Mesendoderm (in vitro differentiated cells): ENCODE data around the gene TPBG.

Experiments used
- DNase-seq: peaks from one replicate; pipeline ENCODE4 v3.0.0; 2013
- H2AK5ac ChIP-seq: 2 replicates; pipeline ENCODE4 v1.6.1; 2013; ENCODE audit warnings: low read length, inconsistent platforms
- H2BK120ac ChIP-seq: 2 replicates; pipeline ENCODE4 v1.6.1; 2013; ENCODE audit warnings: low read depth, mild to moderate bottlenecking, low read length, moderate library complexity, mixed read lengths
- H2BK15ac ChIP-seq: replicated peaks from 2 replicates; pipeline ENCODE4 v1.6.1; 2013; ENCODE audit warnings: low read depth, mild to moderate bottlenecking, moderate library complexity
- H2BK5ac ChIP-seq: 2 replicates; pipeline ENCODE4 v1.6.1; 2013; ENCODE audit warnings: low read length, inconsistent platforms
- H3K18ac ChIP-seq: 2 replicates; pipeline ENCODE4 v1.6.1; 2013; ENCODE audit warnings: mild to moderate bottlenecking, low read length, mixed read lengths
- H3K23ac ChIP-seq: one replicate; pipeline ENCODE4 v1.6.1; 2013; ENCODE audit warnings: low read length
- H3K27ac ChIP-seq: 2 replicates; pipeline ENCODE4 v1.5.1; 2013; ENCODE audit warnings: low read depth, mild to moderate bottlenecking, inconsistent platforms, low read length, moderate library complexity
- H3K27me3 ChIP-seq: 2 replicates; pipeline ENCODE4 v1.6.1; 2013; ENCODE audit warnings: low read length, control low read depth, mild to moderate bottlenecking, inconsistent platforms; ENCODE audit not compliant: insufficient read depth, poor library complexity
- H3K36me3 ChIP-seq: 2 replicates; pipeline ENCODE4 v1.6.1; 2013; ENCODE audit warnings: low read length, inconsistent platforms; ENCODE audit not compliant: control insufficient read depth, insufficient read depth
- H3K4ac ChIP-seq: one replicate; pipeline ENCODE4 v1.6.1; 2013; ENCODE audit warnings: low read depth, mild to moderate bottlenecking, low read length, moderate library complexity
- H3K4me1 ChIP-seq: 2 replicates; pipeline ENCODE4 v1.6.1; 2013; ENCODE audit warnings: low read depth, low read length, inconsistent platforms; ENCODE audit not compliant: control insufficient read depth
- H3K4me2 ChIP-seq: 2 replicates; pipeline ENCODE4 v1.6.1; 2013; ENCODE audit warnings: low read length
- H3K4me3 ChIP-seq: 2 replicates; pipeline ENCODE4 v1.5.1; 2013; ENCODE audit warnings: mild to moderate bottlenecking, low read length
- H3K56ac ChIP-seq: one replicate; pipeline ENCODE4 v1.6.1; 2013; ENCODE audit warnings: low read length
- H3K79me1 ChIP-seq: 2 replicates; pipeline ENCODE4 v1.6.1; 2013; ENCODE audit warnings: low read length, inconsistent platforms
- H3K79me2 ChIP-seq: 2 replicates; pipeline ENCODE4 v1.6.1; 2013; ENCODE audit warnings: mild to moderate bottlenecking, low read length; ENCODE audit not compliant: control insufficient read depth, insufficient read depth
- H3K9ac ChIP-seq: 2 replicates; pipeline ENCODE4 v1.6.1; 2013; ENCODE audit warnings: low read length, inconsistent platforms
- H4K5ac ChIP-seq: one replicate; pipeline ENCODE4 v1.6.1; 2013; ENCODE audit warnings: low read length
- H4K8ac ChIP-seq: one replicate; pipeline ENCODE4 v1.6.1; 2013; ENCODE audit warnings: low read depth, mild to moderate bottlenecking, control low read depth, low read length, moderate library complexity
- WGBS: extraction: QIAGEN DNeasy Blood & Tissue Kit; methylation state at CpG from one replicate; pipeline ENCODE4 v1.1.7; 2013; ENCODE audit warnings: low lambda C conversion rate, missing lambda C conversion rate; ENCODE audit not compliant: insufficient coverage; ENCODE audit errors: extremely low coverage; 5-methylcytosine and 5-hydroxymethylcytosine counted together

TPBG gene

DNA sequence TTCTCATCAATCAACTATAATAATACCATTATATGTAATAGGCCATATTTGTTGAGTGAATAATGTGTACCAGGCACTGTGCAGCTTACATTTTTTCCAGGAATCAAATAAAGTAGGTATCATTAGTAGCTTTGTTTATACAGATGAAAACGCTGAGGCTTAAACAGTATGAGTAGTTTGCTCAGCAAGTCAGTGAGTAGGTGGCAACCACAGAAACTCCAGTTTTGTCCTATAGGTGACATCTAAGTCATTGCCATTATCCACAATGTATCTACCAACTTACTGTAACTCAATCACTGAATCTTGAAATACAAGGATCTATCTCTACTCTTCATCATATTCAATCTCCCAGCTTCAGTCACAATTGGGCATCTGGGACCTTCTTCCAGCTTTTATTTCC is 29.8 kb upstream of the TPBG start:
- no CpG with 5 or more reads among the region's 1 CpG for WGBS

DNA sequence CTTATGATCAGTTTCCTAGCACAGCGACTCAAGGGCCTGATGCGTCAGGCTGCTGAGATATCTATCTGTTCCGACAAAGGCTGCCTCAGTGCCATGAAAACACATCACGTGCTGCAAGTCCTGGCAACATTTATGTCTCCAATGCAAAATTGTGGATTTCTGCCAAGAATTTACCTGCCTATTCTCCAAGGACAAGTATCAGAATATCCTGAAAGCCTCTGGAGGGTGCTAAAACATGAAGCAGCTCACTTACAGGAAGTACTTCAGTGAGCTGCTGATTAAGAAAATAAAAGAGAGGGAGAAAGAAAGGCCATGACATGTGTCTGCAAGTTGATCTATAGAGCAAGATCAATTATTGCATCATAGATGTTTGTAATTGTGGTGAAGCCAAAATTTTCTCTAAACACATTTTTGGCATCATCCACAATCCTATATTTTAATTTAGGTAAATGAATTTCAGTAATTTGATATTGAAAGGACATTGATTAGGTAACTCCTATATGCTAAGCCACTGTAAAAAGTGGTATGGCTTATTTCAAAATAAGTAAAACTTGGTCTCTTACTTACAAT is 25.8 kb upstream of the TPBG start:
- Histone ChIP-seq H2BK15ac (no peak overlapping the region), H3K18ac (no peak overlapping the region), H3K36me3 (no peaks in the 10 kb centered on the region), H3K79me1 (no peaks in the 10 kb centered on the region), H3K4me1 (no peaks in the 10 kb centered on the region), H2BK120ac (no peak overlapping the region), H3K27me3 (no peaks in the 10 kb centered on the region), H2AK5ac (no peak overlapping the region), H4K5ac (no peak overlapping the region), H3K4ac (no peak overlapping the region), H3K56ac (no peak overlapping the region), H3K79me2 (no peaks in the 10 kb centered on the region), H3K4me2 (no peak overlapping the region), H2BK5ac (no peak overlapping the region), H3K4me3 (no peak overlapping the region), H3K27ac (no peak overlapping the region), H3K9ac (no peak overlapping the region), H3K23ac (no peak overlapping the region), H4K8ac (no peak overlapping the region)
- DNase-seq: peak; percentile 35
- no CpG with 5 or more reads among the region's 4 CpGs for WGBS

More for the DNA sequence above, 29.8 kb upstream of the TPBG start:
- H3K56ac ChIP-seq: no peak overlapping the region
- no peak for DNase-seq
- no peak overlapping the region for H4K5ac ChIP-seq
- no peak overlapping the region for H4K8ac ChIP-seq
- H3K27ac ChIP-seq: no peak overlapping the region
- H3K9ac ChIP-seq: no peak overlapping the region
- H2BK120ac ChIP-seq: no peak overlapping the region
- no peak overlapping the region for H2BK5ac ChIP-seq
- no peak overlapping the region for H3K4me3 ChIP-seq
- no peak overlapping the region for H3K4ac ChIP-seq
- no peak overlapping the region for H3K18ac ChIP-seq
- H3K79me1 ChIP-seq: no peaks in the 10 kb centered on the region
- H3K79me2 ChIP-seq: no peaks in the 10 kb centered on the region
- H3K36me3 ChIP-seq: no peaks in the 10 kb centered on the region
- H3K27me3 ChIP-seq: no peaks in the 10 kb centered on the region
- no peak overlapping the region for H2AK5ac ChIP-seq
- no peak overlapping the region for H3K4me2 ChIP-seq
- peaks cover 2% of the 10 kb centered on the region for H3K4me1 ChIP-seq
- no peak overlapping the region for H3K23ac ChIP-seq
- no peak overlapping the region for H2BK15ac ChIP-seq

DNA sequence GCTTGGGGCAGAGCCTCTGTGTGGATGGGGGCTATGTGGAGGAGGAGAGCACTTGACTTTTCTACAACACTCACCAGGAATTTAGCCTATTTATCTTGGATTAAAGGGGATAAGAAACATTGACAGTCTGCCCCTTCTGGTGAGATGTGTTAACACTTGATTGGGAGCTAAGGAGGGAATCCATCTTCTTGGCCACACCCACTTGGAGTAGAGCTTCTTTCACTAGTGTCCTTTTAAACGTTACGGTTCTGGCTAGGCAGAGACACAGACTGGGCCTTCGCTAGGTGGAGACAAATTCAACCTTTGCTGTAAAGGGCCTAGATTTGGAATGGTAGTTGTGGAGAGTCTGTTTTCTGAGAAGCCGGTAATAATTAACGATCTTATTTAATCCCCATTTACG is 15.5 kb upstream of the TPBG start:
- H2BK5ac ChIP-seq: no peak overlapping the region
- no peaks in the 10 kb centered on the region for H3K27me3 ChIP-seq
- H3K56ac ChIP-seq: no peak overlapping the region
- H3K18ac ChIP-seq: no peak overlapping the region
- H3K79me2 ChIP-seq: no peaks in the 10 kb centered on the region
- no peaks in the 10 kb centered on the region for H3K36me3 ChIP-seq
- no peak overlapping the region for H4K5ac ChIP-seq
- H3K23ac ChIP-seq: no peak overlapping the region
- H3K79me1 ChIP-seq: no peaks in the 10 kb centered on the region
- no peak overlapping the region for H2BK120ac ChIP-seq
- WGBS: no CpG with 5 or more reads among the region's 6 CpGs
- no peaks in the 10 kb centered on the region for H3K4me1 ChIP-seq
- no peak overlapping the region for H2AK5ac ChIP-seq
- peak; percentile 76 for DNase-seq
- H3K4me2 ChIP-seq: no peak overlapping the region
- H4K8ac ChIP-seq: no peak overlapping the region
- H3K4me3 ChIP-seq: no peak overlapping the region
- H3K4ac ChIP-seq: no peak overlapping the region
- H3K9ac ChIP-seq: no peak overlapping the region
- no peak overlapping the region for H3K27ac ChIP-seq
- no peak overlapping the region for H2BK15ac ChIP-seq

DNA sequence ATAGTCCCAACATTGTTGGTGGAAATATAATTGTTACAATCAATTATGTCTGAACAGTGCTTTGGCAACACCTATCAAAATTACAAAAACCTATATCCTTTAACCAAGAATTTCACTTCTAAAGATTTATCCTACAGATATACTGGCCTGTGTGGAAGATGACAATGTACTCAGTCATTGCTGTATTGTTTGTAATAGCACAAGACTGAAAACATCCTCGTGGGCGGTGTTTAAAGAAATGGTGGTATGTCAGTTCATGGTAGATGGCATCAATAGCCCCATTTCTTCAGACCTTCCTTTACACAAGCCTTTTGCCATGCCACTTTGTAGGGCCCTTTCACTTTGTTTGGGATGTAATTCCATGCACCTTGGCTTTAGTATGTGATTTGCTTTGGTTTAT is 9.8 kb upstream of the TPBG start:
- no peak for DNase-seq

DNA sequence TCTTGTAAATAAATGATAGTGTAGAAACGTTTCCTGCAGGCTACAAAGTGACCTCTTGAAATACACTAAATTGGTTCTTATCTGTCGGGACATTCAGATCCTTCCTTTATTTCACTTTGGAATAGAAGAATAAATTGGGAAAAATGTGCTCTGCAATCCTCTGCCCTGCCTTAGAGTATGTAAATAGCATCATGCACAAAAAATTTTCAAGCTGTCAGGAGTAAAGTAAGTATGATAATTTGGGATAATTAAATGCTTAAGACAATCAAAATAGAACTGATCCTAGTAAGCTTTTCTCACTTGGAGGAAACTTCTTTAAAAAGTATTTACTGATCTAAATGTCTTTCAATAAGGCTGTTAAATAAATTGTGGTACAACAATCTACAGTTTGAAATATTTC is 3.1 kb upstream of the TPBG start:
- WGBS: no CpG with 5 or more reads among the region's 2 CpGs

More for the DNA sequence above, 9.8 kb upstream of the TPBG start:
- no peak overlapping the region for H3K9ac ChIP-seq
- H2BK15ac ChIP-seq: no peak overlapping the region
- H3K56ac ChIP-seq: no peak overlapping the region
- H3K79me2 ChIP-seq: no peaks in the 10 kb centered on the region
- WGBS: no CpG with 5 or more reads among the region's 2 CpGs
- H3K27me3 ChIP-seq: no peaks in the 10 kb centered on the region
- no peak overlapping the region for H3K4me3 ChIP-seq
- no peak overlapping the region for H3K18ac ChIP-seq
- no peaks in the 10 kb centered on the region for H3K4me1 ChIP-seq
- no peaks in the 10 kb centered on the region for H3K36me3 ChIP-seq
- H4K8ac ChIP-seq: no peak overlapping the region
- H3K4me2 ChIP-seq: no peak overlapping the region
- H3K23ac ChIP-seq: no peak overlapping the region
- no peak overlapping the region for H2AK5ac ChIP-seq
- no peak overlapping the region for H2BK5ac ChIP-seq
- no peak overlapping the region for H3K4ac ChIP-seq
- H2BK120ac ChIP-seq: no peak overlapping the region
- no peak overlapping the region for H4K5ac ChIP-seq
- H3K79me1 ChIP-seq: no peaks in the 10 kb centered on the region
- H3K27ac ChIP-seq: no peak overlapping the region

DNA sequence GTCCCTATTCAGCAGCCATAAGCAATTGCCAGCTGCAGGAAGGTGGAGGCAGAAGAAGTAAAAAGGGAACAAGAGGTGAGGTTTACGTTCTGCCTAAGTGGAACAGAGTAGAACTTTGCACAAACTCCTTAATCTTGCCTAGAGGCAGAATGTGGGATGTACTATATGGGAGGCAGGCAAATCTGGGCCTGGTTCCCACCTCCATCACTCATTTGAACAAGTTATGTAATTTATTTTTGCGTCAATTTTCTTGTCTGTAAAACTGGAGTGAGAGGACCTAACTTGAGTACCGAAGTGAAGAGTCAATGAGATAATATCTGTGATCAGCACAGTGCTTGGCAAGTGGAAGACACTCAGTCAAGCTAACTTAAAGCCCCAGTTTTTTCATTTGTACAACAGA is 2.0 kb upstream of the TPBG start:
- no peak overlapping the region for H3K56ac ChIP-seq
- H3K79me2 ChIP-seq: peaks cover 15% of the 10 kb centered on the region
- no peaks in the 10 kb centered on the region for H3K36me3 ChIP-seq
- H3K23ac ChIP-seq: no peak overlapping the region
- no peak overlapping the region for H2AK5ac ChIP-seq
- peaks cover 7% of the 10 kb centered on the region for H3K79me1 ChIP-seq
- no peak overlapping the region for H3K4ac ChIP-seq
- no peak overlapping the region for H3K18ac ChIP-seq
- H2BK5ac ChIP-seq: no peak overlapping the region
- H3K4me2 ChIP-seq: no peak overlapping the region
- H4K8ac ChIP-seq: no peak overlapping the region
- H2BK120ac ChIP-seq: no peak overlapping the region
- WGBS: no CpG with 5 or more reads among the region's 3 CpGs
- H3K4me1 ChIP-seq: peaks cover 7% of the 10 kb centered on the region
- no peak overlapping the region for H3K4me3 ChIP-seq
- no peaks in the 10 kb centered on the region for H3K27me3 ChIP-seq
- H4K5ac ChIP-seq: no peak overlapping the region
- H3K27ac ChIP-seq: no peak overlapping the region
- H3K9ac ChIP-seq: no peak overlapping the region
- H2BK15ac ChIP-seq: no peak overlapping the region
- DNase-seq: no peak

More for the DNA sequence above, 3.1 kb upstream of the TPBG start:
- no peak overlapping the region for H2BK120ac ChIP-seq
- H3K27me3 ChIP-seq: no peaks in the 10 kb centered on the region
- no peak overlapping the region for H2AK5ac ChIP-seq
- H3K36me3 ChIP-seq: no peaks in the 10 kb centered on the region
- H3K79me1 ChIP-seq: peaks cover under 1% of the 10 kb centered on the region
- no peak overlapping the region for H2BK5ac ChIP-seq
- no peak for DNase-seq
- H3K4ac ChIP-seq: no peak overlapping the region
- no peak overlapping the region for H3K27ac ChIP-seq
- peaks cover under 1% of the 10 kb centered on the region for H3K4me1 ChIP-seq
- peaks cover 4% of the 10 kb centered on the region for H3K79me2 ChIP-seq
- H4K8ac ChIP-seq: no peak overlapping the region
- H3K4me2 ChIP-seq: no peak overlapping the region
- H2BK15ac ChIP-seq: no peak overlapping the region
- H4K5ac ChIP-seq: no peak overlapping the region
- no peak overlapping the region for H3K56ac ChIP-seq
- H3K4me3 ChIP-seq: no peak overlapping the region
- no peak overlapping the region for H3K23ac ChIP-seq
- H3K9ac ChIP-seq: no peak overlapping the region
- no peak overlapping the region for H3K18ac ChIP-seq
